Breast epithelium (tissue), 4 donors: ENCODE data around the gene CHIT1. TPM values are rescaled to one million over a fixed set of nuclear protein-coding genes. Genes with fewer than 3 reads are reported as not detected.
A peak's percentile ranks its signal among the peaks of the same experiment; 100 is the strongest.

Source experiments
- DNase-seq, 2 donors: peaks; one replicate each; pipeline ENCODE4 v3.0.0-alpha.2; 2019; ENCODE audit warnings: low spot score in 2 of 2
- H3K27ac ChIP-seq, 2 donors: fragments of 200-600 bp; sonication (generic) in 1 of 2; one replicate each; pipeline ENCODE4 v1.5.1; 2016 to 2019; ENCODE audit warnings: mild to moderate bottlenecking in 1 of 2
- H3K27me3 ChIP-seq, 2 donors: fragments of 200-600 bp; sonication (generic) in 1 of 2; one replicate each; pipeline versions ENCODE4 v1.5.1 to v1.6.0; 2017 to 2019; ENCODE audit warnings: control low read depth in 1 of 2, mild to moderate bottlenecking in 1 of 2
- H3K36me3 ChIP-seq: fragments of 200-600 bp; one replicate; pipeline ENCODE4 v1.5.1; 2019
- H3K4me1 ChIP-seq, 2 donors: fragments of 200-600 bp; sonication (generic); one replicate each; pipeline ENCODE4 v1.5.1; 2016 to 2019; ENCODE audit warnings: control low read depth in 1 of 2
- H3K4me3 ChIP-seq, 3 donors: fragments of 200-600 bp; sonication (generic); 1 replicate in 2 of 3; 2 replicates in 1 of 3; pipeline ENCODE4 v1.5.1; 2016 to 2019; ENCODE audit warnings: mild to moderate bottlenecking in 3 of 3, moderate library complexity in 2 of 3
- H3K9me3 ChIP-seq, 2 donors: fragments of 200-600 bp; sonication (generic) in 1 of 2; one replicate each; pipeline ENCODE4 v1.5.1; 2016 to 2019; ENCODE audit warnings: control low read depth in 1 of 2
- POLR2A ChIP-seq: fragments of 450-650 bp; IDR thresholded peaks from one replicate; pipeline ENCODE4 v1.6.1; 2016; ENCODE audit warnings: antibody characterized with exemption, mild to moderate bottlenecking, moderate library complexity
- POLR2AphosphoS5 ChIP-seq, 3 donors: sonication (generic); formaldehyde crosslinking; IDR thresholded peaks; one replicate each; pipeline ENCODE4 v1.6.1; 2017; ENCODE audit warnings: antibody characterized with exemption in 3 of 3
- intact Hi-C: fragments of 100-400 bp; cut with DNase I; formaldehyde crosslinking; loops from one replicate; pipeline ENCODE4 v1.15.1; 2023; ENCODE audit warnings: low total_unique reads
- total RNA-seq, 3 donors: library from RNA; depleted of rRNA; stranded (reverse); fragments of >200 nt; gene quantifications; one replicate each; pipeline ENCODE4 v1.1.0, GENCODE V29; 2016
- TF ChIP-seq, protein P1 (sequence below), 3 donors: fragments of 450-650 bp; IDR thresholded peaks; one replicate each; pipeline ENCODE4 v1.5.1; 2016 to 2017; ENCODE audit warnings: antibody characterized with exemption in 3 of 3, mild to moderate bottlenecking in 3 of 3, moderate library complexity in 3 of 3

The CHIT1 gene
- total RNA-seq, 3 donors from 2014 or later: 5.1 to 15.2 TPM; not detected in 1

DNA sequence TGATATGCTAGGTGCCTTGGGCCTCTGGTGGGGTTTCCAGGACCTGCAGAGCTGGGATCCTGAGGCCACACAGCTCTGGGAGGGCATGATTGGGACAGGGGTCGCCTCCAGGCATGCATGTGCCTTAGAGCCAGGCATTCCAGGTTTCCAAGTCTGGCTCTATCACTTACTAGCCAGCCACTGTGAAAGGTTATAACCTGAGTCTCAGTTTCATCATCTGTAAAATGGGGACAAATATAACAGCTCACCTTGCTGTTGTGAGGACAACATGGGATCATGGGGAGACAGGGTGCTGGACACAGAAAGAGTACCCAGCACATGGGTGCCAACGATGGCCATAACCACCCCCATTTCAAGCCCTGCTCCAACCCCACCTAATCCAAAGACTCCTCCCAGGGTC, 45.6 kb downstream of the CHIT1 start:
- Histone ChIP-seq H3K27ac (peak overlapping the region; percentile 86 to 93), H3K4me1 (peaks cover 0 to 14% of the 10 kb centered on the region in 2 donors), H3K27me3 (no peaks in the 10 kb centered on the region), H3K36me3 (no peaks in the 10 kb centered on the region), H3K9me3 (no peaks in the 10 kb centered on the region), H3K4me3 (peak overlapping the region in 1 of 3 donors; percentile 65)
- intact Hi-C loops: no loop called here
- TF ChIP-seq POLR2AphosphoS5 (IDR thresholded peaks at IDR 0.05): no peak
- TF ChIP-seq, protein P1, sequence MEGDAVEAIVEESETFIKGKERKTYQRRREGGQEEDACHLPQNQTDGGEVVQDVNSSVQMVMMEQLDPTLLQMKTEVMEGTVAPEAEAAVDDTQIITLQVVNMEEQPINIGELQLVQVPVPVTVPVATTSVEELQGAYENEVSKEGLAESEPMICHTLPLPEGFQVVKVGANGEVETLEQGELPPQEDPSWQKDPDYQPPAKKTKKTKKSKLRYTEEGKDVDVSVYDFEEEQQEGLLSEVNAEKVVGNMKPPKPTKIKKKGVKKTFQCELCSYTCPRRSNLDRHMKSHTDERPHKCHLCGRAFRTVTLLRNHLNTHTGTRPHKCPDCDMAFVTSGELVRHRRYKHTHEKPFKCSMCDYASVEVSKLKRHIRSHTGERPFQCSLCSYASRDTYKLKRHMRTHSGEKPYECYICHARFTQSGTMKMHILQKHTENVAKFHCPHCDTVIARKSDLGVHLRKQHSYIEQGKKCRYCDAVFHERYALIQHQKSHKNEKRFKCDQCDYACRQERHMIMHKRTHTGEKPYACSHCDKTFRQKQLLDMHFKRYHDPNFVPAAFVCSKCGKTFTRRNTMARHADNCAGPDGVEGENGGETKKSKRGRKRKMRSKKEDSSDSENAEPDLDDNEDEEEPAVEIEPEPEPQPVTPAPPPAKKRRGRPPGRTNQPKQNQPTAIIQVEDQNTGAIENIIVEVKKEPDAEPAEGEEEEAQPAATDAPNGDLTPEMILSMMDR (IDR thresholded peaks at IDR 0.05): no peak
- no peak for TF ChIP-seq POLR2A
- no peak for DNase-seq

DNA sequence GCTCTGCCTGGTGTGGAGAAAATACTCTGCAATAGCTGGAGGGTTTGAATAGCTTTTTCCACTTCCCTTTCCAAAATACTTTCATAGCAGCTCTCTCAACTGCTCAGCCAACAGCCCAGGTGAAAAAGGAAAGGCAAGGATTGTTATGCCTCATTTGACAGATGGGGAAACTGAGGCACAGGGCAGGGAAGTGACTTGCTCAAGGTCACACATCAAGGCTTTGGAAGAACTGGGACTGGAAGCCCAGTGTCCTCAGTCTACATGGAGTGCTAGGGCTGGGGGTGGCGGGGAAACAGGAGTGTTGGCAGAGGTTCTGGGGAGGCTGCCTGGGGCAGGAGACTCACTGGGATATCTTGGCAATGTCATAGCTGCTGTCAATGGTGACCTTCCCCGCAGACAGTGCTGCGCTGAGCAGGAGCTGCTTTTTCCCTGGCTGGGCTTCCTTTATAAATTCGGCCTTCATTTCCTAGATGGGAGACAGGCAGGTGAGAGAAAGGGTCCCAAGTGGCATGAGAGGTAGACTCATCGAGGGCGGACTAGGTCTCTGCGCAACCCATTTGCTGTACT, 47.0 kb downstream of the CHIT1 start:
- Histone ChIP-seq H3K9me3 (no peaks in the 10 kb centered on the region), H3K4me3 (peak overlapping the region in 1 of 3 donors; percentile 65), H3K27ac (peak overlapping the region; percentile 86 to 93), H3K27me3 (no peaks in the 10 kb centered on the region), H3K36me3 (no peaks in the 10 kb centered on the region), H3K4me1 (peaks cover 0 to 3% of the 10 kb centered on the region in 2 donors)
- DNase-seq: peak in 1 of 2 donors; percentile 17
- TF ChIP-seq, protein P1 (IDR thresholded peaks at IDR 0.05): no peak
- TF ChIP-seq POLR2A (no peak), POLR2AphosphoS5 (IDR thresholded peaks at IDR 0.05) (no peak)
- intact Hi-C loops: no loop called here

DNA sequence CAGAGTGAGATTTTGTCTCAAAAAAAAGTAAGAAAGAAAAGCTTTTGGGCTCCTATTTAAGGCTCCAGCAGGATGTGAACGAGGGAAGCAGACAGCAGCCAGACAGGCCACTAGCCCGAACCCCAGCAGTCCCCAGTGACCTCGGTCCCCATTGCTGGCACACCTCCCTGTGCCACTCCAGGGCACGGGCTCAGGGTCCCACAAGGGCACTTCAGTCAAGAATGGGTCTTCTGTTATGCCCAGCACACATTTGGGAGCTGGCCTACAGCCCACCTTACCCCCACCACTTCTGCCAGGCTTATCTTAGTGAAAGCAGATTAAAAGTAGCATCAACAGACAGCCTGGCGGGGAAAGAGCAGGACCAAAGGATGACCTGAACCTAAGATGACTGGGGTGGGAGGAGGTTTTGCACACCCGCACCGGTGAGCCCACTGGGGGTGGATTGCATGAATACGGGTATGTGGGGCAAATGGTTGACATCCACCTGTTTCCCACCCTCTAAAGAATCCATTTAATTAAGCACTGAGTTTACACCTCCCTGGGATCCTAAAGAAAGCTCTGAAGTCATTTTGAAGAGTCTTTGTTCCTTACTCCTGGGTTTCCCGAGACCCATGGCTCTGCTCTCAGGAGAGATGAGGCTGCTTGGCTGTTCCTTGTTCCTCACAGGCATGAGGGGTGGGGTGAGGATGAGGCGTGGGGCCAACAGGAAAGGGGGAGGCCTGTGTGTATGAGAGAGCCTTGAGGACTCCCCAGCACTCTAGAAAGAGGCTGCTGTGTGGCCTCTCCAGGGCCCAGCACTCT, 47.7 kb downstream of the CHIT1 start:
- intact Hi-C loops: no loop called here
- H3K4me3 ChIP-seq: peak overlapping the region in 1 of 3 donors; percentile 65
- H3K36me3 ChIP-seq: no peaks in the 10 kb centered on the region
- H3K4me1 ChIP-seq: no peaks in the 10 kb centered on the region
- TF ChIP-seq POLR2A (no peak), POLR2AphosphoS5 (IDR thresholded peaks at IDR 0.05) (no peak)
- TF ChIP-seq, protein P1 (IDR thresholded peaks at IDR 0.05): no peak
- peak in 1 of 2 donors; percentile 40 for DNase-seq
- no peaks in the 10 kb centered on the region for H3K9me3 ChIP-seq
- H3K27ac ChIP-seq: peak overlapping the region; percentile 86 to 93
- H3K27me3 ChIP-seq: no peaks in the 10 kb centered on the region

DNA sequence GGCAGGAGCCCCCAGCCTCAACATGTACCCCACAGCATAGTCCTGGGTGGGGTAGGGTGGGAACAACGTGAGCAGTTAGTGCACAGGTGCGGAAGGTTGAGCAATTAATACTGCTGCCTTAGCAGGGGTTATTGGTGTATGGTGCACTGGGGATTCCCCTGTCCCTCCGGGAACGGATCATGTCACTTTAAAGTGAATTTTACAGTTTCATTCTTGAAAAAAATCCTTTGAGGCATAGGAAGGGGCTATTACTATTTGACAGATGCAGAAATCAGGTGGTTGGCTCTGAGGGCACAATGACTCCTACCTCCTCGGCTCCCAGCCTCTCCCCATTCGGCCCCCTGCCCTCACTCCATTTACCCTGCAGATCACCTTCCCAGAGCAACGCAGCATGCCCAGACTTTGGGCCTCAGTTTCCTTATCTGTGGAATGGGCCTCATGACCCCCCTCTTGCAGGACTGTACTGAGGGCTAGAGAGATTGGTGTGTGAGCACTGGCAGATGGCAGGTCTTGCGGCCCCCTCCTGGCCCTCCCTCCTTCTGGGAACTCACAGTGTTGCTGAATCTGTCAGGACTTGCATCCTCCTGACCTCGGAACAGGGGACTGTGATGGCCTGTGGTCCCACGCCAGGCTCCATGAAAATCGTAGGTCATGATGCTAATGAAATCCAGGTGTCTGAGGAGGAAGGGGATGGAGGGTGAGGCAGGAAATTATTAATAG, 48.7 kb downstream of the CHIT1 start:
- intact Hi-C loops: no loop called here
- H3K27ac ChIP-seq: no peak overlapping the region
- H3K36me3 ChIP-seq: no peaks in the 10 kb centered on the region
- H3K4me1 ChIP-seq: no peaks in the 10 kb centered on the region
- no peaks in the 10 kb centered on the region for H3K27me3 ChIP-seq
- no peaks in the 10 kb centered on the region for H3K9me3 ChIP-seq
- H3K4me3 ChIP-seq: no peak overlapping the region
- DNase-seq: peak in 1 of 2 donors; percentile 44
- TF ChIP-seq, protein P1 (IDR thresholded peaks at IDR 0.05): no peak
- no peak for TF ChIP-seq POLR2AphosphoS5 (IDR thresholded peaks at IDR 0.05)
- TF ChIP-seq POLR2A: no peak

DNA sequence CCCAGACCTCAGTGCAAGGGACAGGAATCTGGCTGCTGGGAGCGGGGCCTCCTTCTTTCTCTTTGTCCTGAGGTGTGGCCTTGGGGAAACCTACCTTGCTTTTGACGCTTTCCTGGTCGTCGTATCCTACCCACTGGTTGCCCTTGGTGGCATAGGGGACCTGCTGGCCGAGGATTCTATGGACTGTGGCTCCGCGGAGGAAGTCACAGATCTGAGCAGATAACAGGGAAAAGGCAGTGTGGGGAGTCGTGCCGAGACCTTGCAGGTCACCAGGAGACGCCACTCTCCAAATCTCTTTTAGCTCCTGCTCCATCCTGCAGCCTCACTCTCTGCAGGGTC, 49.8 kb downstream of the CHIT1 start:
- H3K36me3 ChIP-seq: no peaks in the 10 kb centered on the region
- H3K27ac ChIP-seq: no peak overlapping the region
- no peak for TF ChIP-seq POLR2AphosphoS5 (IDR thresholded peaks at IDR 0.05)
- TF ChIP-seq, protein P1 (IDR thresholded peaks at IDR 0.05): no peak
- TF ChIP-seq POLR2A: no peak
- no peak overlapping the region for H3K4me3 ChIP-seq
- H3K4me1 ChIP-seq: no peaks in the 10 kb centered on the region
- H3K9me3 ChIP-seq: no peaks in the 10 kb centered on the region
- no peaks in the 10 kb centered on the region for H3K27me3 ChIP-seq
- DNase-seq: no peak
- intact Hi-C loops: no loop called here
